ENCODE results near the gene GNL2. TPM values are rescaled to one million over a fixed set of nuclear protein-coding genes. Genes with fewer than 3 reads are reported as not detected.

The GNL2 gene
- total and polyA plus RNA-seq, 9 of the 15 experiments (the other 6 are each of a cell fraction or from before 2014, with no cell fraction given), result 156 to 371 (median 263) TPM

GRCh38 chr1:37549341-37549740 lies 46.4 kb downstream of the GNL2 start (continued):
- TF ChIP-seq MXD1 (CRISPR knock-in tag; IDR thresholded peaks at IDR 0.05; ENCODE audit: borderline replicate concordance, poor library complexity, severe bottlenecking) (no peak), CREB1 (IDR thresholded peaks at IDR 0.05) (no peak), CREB1 (CRISPR knock-in tag; IDR thresholded peaks at IDR 0.05) (no peak), ELK1 (CRISPR knock-in tag; IDR thresholded peaks at IDR 0.05) (no peak), TCFL5 (CRISPR knock-in tag; conservative IDR thresholded peaks at IDR 0.05) (no peak), FOXP1 (CRISPR knock-in tag; IDR thresholded peaks at IDR 0.05) (no peak), ZNF609 (CRISPR knock-in tag; IDR thresholded peaks at IDR 0.05; ENCODE audit: borderline replicate concordance) (no peak)
